Measurements from ENCODE around the gene GPR137B.
"Not testable (repeated sequence)": the region's sequence is repeated elsewhere in the genome, so short reads cannot be mapped to it uniquely, and the experiment has no call there.

Gene GPR137B

DNA sequence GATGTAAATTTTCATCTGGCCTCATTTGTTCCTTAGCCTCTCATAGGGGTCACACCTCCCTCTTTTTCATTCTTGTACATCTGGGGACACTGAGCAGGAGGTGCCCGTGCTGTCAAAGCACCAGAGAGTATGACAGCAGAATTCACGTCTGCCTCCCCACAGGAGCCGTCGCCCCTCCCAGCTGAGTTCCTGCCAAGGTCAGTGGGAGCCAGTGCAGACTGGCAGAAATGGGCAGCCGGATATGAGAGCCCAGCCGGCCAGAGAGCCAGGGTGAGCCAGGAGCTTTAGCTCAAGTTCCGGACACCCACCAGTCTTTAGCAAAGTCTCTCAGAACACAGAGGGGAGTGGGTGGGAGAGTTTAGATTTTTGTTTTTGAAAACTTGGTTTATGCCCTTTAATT lies 21.9 kb downstream of the GPR137B start:
- no peak for DNase-seq

DNA sequence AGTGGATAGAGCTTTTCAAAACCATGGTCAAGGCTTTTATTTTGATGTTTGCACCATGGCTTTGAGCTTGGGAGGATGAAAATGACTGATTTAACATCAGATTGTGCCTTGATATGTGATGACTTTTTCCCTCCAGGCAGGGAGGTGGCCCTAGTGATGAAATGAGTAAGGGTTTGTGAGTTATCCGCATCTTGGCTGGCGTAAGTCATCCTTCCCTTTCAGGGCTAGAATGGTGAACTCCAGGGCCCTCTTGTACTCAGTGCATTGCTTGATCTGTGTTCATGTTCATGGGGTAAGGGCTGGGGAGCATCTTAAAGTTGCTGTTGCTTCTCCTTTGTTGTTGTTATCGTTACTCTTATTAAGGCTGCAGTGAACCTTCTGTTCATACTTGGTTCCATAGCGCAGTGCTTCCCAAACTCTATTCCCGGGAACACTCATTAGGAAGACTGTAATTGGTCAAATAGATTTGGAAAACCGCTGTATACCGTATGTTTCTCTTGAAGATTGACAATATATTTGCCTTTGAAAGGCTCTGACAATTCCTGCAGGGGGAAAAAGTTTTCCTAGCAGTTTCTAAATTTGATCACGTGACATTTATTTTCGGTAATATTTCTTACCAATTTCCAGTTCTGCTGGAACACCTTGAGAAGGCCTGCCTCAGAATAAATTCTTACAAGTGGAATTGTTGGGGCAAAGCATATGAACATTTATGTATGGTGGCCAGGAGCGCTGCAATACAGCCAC lies 23.1 kb downstream of the GPR137B start:
- DNase-seq = no peak

DNA sequence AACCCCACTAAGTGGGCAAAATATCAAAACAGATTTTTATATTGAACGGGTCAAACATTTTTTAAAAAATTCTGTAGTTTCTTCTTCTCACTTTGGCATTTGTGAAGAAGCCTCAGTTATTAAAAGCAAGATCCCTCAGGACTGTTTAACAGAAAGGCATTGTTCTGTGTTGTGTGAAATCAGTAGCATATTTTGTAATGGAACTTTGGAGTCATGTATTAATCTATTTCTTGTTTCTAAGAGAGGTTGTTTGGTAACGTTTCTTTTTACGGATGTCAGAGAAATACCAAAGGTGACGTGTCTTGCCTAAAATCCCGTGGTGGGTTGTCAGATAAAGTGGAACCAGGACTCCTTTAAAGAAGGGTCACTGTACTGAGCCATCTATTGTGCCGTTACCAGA lies 23.7 kb downstream of the GPR137B start:
- no peak for DNase-seq

DNA sequence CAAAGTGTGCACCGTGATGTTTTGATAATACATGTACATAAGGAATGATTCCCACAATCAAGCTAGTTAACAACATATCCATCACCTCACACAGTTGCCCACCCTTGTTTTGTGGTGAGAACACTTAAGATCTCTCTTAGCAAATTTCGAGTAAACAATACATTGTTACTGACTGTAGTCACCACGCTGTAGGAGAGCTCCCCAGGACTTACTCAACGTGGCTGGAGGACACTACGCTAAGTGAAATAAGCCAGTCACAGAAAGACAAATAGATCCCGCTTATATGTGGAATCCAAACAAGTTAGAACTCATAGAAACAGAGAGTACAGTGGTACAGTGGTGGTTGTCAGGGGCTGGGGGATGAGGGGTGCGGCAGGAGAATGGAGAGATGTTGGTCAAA lies 24.8 kb downstream of the GPR137B start:
- DNase-seq = no peak

DNA sequence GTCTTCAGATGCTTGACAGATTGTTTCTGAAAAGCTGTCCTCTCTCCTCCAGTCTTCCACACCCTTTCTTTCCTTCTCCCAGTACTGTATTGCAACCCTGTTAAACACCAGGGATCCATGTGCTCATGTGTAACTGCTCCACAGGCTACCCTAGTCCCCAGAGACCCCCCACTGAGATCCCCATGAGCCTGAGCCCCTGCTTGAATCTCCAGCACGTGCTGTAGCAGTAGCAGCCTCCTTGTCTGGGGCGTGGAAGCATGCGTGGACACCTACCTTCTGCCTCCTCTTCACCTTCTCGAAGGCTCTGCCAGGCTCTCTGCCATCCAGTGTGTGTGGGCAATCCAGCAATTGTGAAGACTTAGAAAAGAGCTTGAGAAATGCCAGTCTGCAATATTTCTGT lies 25.2 kb downstream of the GPR137B start:
- DNase-seq = no peak

DNA sequence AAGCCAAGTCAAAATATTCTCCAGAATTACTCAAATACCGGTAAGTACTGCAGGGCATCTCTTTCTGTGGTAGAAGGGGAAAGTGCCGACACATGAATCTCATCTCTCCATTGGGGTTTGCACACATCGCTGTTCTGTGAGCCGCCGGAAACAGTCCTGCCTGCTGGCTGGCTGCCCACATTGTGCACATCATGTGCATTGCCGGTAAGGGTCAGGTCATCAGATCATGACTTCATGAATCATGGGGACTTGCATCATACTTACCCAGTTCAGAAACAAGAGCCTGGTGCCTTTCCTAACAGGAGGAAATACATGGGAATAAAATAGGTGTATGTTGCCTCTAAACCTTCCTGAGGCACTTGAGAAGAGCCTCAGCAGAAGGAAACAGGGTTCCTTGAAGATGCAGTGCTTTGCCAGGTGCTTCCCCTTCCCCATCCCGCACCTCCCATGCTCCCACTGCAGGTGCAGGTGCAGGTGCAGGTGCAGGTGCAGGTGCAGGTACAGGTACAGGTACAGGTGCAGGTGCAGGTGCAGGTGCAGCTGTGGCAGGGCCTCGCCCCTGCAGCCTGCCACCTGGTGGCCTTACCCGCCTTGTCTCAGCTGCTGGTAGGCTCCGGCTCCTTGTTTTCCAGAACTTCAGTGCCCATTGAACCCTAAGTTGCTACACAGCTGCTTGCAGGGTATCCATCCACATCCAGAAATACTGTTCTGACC lies 26.5 kb downstream of the GPR137B start:
- DNase-seq = no peak

DNA sequence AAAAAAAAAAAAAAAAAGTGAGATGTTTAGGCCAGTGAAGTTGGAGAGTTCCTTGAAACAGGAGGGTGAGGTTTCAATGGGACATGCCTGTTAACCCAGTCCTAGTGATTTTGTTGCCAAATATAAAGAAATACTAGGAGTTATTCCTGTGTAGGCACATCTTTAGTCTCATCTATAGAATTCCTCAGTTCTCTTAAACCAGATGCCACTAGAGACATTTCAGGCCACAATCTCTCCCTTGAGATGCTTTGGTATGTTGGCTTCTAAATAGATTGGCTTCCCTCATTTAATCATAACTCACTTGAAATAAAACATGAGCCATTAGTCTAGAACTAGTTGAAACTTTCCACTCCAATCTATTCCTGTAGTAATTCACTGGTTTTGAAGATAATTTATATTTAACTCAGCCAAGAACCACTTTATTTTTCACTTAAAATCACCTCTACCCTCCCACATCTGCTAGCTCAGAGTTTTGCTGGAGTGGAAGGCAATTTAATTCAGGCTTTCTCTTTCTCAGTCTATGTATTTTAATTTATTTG lies 29.8 kb downstream of the GPR137B start:
- no peak for DNase-seq

DNA sequence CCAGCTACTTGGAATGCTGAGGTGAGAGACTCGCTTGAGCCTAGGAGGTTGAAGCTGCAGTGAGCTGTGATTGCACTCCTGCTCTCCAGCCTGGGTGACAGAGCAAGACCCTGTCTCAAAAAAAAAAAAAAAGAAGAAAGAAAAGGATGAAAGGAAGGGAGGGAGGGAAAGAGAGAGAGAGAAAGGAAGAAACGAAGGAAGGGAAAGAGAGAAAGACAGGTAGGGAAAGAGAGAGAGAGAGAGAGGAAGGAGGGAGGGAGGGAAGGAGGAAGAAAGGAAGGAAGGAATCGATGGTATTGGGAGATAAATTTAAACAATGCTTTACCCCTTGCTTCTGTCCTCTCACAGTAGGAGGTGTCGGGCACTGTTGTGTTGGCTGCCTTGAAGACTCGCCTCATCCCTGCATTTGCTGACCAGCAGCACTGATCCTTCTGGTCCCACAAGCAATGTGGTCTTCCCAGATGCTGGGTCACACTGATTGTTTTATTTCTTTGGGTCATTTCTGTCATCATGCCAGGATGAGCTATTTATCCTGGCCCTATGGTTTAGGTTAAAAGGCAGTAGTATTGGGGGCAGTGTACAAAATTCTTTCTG lies 30.9 kb downstream of the GPR137B start:
- no peak for DNase-seq

DNA sequence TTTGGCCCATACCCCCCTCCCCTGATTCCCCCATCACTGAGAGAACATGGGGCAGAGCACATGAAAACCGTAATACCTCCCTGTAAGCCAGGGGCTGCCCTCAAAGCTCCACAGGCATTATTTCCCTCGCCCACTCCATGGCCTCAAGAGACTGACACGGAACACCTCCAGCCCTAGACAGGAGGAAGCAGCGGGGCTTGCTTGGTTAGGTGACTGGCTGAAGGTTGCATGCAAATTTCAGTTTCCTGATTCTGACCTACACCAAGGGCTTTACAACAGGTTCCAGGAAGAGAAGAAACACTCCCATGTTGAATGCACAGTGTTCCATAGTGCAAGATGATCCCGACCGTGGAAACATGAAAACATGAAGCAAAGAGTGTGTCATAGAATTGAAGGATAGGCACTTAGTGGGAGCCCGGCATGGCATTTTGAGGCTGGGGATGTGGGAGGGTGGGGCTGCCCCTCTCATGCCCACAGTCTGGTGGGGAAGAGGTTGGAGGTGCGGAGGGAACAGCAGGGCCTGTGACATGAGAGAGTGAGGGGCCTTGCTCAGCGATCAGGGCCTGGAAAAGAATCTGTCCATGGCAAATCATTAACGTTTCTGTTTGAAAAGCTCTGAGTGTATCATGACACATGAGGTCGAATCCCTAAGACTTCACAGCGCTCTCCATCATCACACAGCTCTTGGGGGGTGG lies 33.5 kb downstream of the GPR137B start:
- no peak for DNase-seq

DNA sequence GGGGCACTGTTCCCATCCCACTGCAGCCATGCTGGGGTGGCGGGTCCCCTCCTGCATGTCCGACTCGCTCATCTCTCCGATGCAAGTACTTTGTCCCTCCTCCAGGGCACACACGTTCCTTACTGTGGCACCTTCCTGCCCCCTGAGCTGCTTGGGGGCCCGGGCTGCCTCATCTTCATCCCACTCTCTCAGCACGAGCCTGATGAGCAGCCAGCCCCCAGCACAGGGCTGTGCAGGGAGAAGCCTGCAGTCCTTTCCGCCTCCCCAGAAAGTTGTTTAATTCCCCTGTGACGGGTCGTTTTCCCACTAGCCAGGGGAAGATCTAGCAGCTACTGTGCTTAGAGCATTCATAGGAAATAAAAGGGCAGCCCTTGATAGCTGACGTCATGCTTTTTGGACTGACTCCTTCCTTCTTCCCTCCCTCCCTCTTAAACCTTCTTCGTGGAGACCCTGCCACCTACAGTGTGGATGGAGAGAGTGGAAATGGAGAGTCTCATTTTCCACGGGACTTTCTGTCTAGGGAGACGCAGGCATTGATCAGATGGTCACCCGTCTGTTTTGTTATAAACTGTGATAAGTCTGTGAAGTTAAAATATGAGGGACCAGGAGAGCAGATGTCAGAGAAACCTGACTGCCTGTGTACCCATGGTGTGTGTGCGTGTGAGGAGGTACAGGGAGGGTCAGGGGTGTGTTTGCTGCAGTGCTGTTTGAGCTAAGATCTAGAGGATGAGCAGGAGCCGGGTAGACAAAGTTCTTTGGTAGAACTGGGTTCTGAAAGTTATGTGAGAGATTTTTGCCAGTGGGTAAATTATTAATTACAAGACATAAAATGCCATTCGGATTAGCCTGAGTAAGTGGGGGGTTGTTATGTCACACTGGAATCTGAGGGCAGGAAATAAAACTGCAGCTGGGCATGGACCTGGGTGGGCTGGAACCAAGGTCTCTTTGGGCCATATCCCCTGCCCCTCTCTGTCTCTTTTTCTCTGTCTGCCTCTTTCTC lies 34.3 kb downstream of the GPR137B start:
- DNase-seq = no peak

DNA sequence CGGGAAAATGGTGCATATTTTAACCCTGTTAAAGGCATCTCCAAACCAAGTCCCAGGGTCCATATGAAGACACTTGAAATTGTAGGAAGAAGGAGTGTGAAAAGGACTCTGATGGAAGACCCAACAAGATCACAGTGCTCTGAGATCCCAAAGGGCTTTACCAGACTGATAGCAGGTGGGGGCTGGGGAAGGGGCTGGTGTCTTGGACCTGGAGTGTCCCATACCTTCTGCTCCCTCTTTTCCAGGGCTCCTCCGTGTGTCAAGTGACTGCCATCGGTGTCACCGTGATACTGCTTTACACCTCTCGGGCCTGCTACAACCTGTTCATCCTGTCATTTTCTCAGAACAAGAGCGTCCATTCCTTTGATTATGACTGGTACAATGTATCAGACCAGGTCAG lies 37.3 kb downstream of the GPR137B start:
- no peak for DNase-seq

DNA sequence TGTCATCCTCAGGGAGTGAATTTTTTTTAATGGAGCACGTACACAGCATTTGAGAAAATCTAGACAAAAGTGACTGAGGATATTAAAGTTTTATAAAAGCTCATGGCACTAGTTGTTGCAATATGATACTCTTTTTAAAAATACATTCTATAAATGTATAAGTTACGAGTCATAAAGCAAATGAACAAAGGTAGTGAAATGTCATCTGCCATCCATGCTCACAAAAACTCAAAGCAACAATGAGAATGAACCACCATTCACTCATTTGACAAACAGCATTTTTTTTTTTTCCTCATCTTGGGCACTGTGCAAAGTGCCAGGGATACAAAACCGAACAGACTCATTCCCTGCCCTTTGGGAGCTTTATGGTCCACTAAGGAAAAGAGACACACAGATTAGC lies 38.7 kb downstream of the GPR137B start:
- no peak for DNase-seq

DNA sequence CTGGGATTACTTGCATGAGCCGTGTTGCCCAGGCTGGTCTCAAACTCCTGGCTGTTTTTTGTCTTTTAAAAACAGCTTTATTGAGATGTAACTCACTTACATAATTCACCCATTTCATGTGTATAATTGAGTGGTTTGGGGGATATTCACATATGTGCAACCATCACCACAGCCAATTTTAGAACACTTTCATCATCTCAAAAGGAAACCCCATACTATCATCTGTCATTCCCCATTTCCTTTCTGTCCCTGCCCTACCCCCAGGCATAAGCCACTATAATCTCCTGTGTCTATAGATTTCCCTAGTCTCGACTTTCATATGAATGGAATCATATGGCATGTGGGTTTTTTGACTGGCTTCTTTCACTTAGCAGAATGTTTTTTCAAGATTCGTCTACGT lies 43.3 kb downstream of the GPR137B start:
- no peak for DNase-seq

DNA sequence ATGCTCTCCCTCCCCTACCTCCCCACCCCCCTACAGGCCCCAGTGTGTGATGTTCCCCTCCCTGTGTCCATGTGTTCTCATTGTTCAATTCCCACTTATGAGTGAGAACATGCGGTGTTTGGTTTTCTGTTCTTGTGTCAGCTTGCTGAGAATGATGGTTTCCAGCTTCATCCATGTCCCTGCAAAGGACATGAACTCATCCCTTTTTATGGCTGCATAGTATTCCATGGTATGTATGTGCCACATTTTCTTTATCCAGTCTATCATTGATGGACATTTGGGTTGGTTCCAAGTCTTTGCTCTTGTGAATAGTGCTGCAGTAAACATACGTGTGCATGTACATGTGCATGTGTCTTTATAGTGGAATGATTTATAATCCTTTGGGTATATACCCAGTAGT lies 44.1 kb downstream of the GPR137B start:
- DNase-seq = not testable (repeated sequence)

DNA sequence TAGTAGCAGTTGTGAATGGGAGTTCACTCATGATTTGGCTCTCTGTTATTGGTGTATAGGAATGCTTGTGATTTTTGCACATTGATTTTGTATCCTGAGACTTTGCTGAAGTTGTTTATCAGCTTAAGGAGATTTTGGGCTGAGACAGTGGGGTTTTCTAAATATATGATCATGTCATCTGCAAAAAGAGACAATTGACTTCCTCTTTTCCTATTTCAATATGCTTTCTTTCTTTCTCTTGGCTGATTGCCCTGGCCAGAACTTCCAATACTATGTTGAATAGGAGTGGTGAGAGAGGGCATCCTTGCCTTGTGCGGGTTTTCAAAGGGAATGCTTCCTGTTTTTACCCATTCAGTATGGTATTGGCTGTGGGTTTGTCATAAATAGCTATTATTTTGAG lies 45.7 kb downstream of the GPR137B start:
- DNase-seq = not testable (repeated sequence)

DNA sequence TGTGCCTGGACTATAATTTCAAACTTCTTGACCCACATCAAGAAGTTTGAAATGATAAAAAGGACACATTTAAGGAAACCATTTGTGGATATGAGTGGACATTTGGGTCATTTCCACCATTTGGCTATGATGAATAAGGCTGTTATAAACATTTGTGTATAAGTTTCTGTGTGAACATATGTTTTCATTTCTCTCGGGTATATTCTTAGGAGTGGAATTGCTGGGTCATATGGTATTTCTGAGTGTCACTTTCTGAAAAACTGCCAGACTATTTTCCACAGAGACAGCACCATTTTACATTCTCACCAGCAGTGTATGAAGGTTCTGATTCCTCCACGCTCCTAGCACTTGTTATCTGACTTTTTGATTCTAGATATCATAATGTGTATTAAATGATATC lies 50.8 kb downstream of the GPR137B start:
- no peak for DNase-seq

DNA sequence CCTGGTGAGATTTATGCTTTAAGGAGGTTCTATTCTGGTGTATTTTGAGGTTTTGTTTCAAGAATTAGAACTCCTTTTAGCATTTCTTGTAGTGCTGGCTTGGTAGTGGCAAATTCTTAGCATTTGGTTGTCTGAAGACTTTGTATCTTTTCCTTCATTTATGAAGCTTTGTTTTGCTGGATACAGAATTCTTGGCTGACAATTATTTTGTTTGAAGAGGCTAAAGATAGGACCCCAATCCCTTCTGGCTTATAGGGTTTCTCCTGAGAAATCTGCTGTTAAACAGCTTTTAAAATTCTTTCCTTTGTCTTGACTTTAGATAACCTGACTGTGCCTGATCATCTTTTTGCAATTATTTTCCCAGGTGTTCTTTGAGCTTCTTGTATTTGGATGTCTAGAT lies 58.6 kb downstream of the GPR137B start:
- no peak for DNase-seq

DNA sequence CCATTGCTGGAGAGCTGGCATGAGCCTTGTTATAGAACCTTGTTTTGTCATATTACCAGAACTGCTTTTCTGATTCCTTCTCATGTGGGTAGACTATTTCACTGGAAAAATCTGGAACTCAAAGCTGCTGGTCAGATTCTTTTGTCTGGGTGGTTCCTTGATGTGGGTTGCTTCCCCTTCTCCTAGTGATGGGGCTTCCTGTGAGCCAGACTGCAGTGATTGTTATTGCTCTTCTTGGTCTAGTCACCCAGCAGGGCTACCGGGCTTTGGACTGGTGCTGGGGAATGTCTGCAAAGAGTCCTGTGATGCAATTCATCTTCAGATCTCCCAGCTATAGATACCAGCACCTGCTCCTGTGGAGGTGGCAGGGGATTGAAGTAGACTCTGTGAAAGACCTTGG lies 59.4 kb downstream of the GPR137B start:
- no peak for DNase-seq

DNA sequence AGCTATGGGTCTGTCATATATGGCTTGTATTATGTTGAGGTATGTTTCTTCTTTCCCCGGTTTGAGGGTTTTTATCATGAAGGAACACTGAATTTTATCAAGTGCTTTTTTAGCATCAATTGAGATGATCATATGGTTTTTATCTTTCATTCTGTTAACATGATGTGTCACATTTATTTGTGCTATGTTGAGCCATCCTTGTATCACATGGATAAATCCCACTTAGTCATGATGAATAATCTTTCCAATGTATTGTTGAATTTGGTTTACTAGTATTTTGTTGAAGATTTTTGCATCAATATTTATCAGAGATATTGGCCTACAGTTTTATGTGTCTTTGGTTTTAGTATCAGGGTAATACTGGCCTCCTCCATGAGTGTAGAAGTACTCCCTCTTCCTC lies 61.7 kb downstream of the GPR137B start:
- no peak for DNase-seq

DNA sequence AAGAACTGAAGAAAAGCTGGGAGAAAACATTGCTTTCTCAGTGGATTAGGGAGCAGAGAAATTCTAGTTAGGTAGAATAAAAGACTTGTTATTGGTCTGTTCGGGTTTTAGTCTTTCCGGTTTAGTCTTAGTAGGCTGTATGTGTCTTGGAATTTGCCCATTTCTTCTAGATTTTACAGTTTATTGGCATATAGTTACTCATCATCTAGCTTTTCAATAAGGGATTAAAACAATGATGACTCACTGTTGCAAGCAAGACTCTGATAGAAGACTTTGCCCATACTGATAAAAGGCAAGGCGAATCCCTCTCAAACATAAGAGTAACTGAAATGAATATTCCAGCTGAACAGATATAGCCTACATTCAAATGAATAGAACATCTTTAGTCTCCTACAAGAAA lies 62.3 kb downstream of the GPR137B start:
- no peak for DNase-seq

DNA sequence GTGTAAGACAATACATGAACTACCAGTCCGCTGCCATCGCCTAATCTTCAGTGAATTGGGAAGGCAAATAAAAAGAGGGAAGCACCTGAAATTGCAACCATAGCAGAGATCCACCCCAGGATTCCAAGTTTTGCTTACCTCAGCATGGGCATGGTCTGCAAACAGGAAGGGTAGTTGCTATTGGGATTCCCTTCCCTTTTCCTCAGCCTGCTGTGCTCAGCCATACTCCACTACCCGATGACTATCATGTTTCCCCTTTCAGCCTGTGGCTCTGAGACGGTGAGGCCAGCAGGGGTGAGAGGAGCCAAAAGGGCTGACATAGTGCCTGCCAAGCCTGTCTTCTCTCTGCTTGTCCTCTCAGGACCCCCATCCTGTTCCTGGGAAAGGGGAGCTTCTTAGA lies 64.2 kb downstream of the GPR137B start:
- no peak for DNase-seq

DNA sequence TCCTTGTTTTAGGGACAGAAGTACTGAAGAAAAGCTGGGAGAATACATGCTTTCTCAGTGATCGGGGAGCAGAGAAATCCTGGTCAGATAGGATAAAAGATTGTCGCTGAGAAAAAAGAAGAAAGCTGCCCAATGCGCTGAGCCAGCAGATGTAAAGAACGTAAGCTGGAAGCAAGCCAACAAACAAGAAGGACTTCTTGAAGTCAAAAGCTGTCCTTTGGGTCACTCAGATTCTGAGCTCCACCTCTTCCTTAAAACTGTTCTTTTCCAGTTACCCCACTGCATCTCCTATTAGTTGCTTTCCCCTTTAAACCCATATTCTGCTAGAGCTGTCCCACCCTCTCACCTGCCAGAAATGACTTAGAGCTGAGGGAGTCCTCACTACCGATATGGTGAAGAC lies 64.8 kb downstream of the GPR137B start:
- DNase-seq = no peak

Measured in COR-L47 (cell line).